Mesendoderm (in vitro differentiated cells): Measurements from ENCODE around the gene ANTXR1.
A peak's percentile ranks its signal among the peaks of the same experiment; 100 is the strongest.
"Not testable (repeated sequence)": the region's sequence is repeated elsewhere in the genome, so short reads cannot be mapped to it uniquely, and the experiment has no call there.

Experiments used
- DNase-seq: peaks from one replicate; pipeline ENCODE4 v3.0.0; 2013
- H2AK5ac ChIP-seq: 2 replicates; pipeline ENCODE4 v1.6.1; 2013; ENCODE audit warnings: low read length, inconsistent platforms
- H2BK120ac ChIP-seq: 2 replicates; pipeline ENCODE4 v1.6.1; 2013; ENCODE audit warnings: low read depth, mild to moderate bottlenecking, low read length, moderate library complexity, mixed read lengths
- H2BK15ac ChIP-seq: replicated peaks from 2 replicates; pipeline ENCODE4 v1.6.1; 2013; ENCODE audit warnings: low read depth, mild to moderate bottlenecking, moderate library complexity
- H2BK5ac ChIP-seq: 2 replicates; pipeline ENCODE4 v1.6.1; 2013; ENCODE audit warnings: low read length, inconsistent platforms
- H3K18ac ChIP-seq: 2 replicates; pipeline ENCODE4 v1.6.1; 2013; ENCODE audit warnings: mild to moderate bottlenecking, low read length, mixed read lengths
- H3K23ac ChIP-seq: one replicate; pipeline ENCODE4 v1.6.1; 2013; ENCODE audit warnings: low read length
- H3K27ac ChIP-seq: 2 replicates; pipeline ENCODE4 v1.5.1; 2013; ENCODE audit warnings: low read depth, mild to moderate bottlenecking, inconsistent platforms, low read length, moderate library complexity
- H3K27me3 ChIP-seq: 2 replicates; pipeline ENCODE4 v1.6.1; 2013; ENCODE audit warnings: low read length, control low read depth, mild to moderate bottlenecking, inconsistent platforms; ENCODE audit not compliant: insufficient read depth, poor library complexity
- H3K36me3 ChIP-seq: 2 replicates; pipeline ENCODE4 v1.6.1; 2013; ENCODE audit warnings: low read length, inconsistent platforms; ENCODE audit not compliant: control insufficient read depth, insufficient read depth
- H3K4ac ChIP-seq: one replicate; pipeline ENCODE4 v1.6.1; 2013; ENCODE audit warnings: low read depth, mild to moderate bottlenecking, low read length, moderate library complexity
- H3K4me1 ChIP-seq: 2 replicates; pipeline ENCODE4 v1.6.1; 2013; ENCODE audit warnings: low read depth, low read length, inconsistent platforms; ENCODE audit not compliant: control insufficient read depth
- H3K4me2 ChIP-seq: 2 replicates; pipeline ENCODE4 v1.6.1; 2013; ENCODE audit warnings: low read length
- H3K4me3 ChIP-seq: 2 replicates; pipeline ENCODE4 v1.5.1; 2013; ENCODE audit warnings: mild to moderate bottlenecking, low read length
- H3K56ac ChIP-seq: one replicate; pipeline ENCODE4 v1.6.1; 2013; ENCODE audit warnings: low read length
- H3K79me1 ChIP-seq: 2 replicates; pipeline ENCODE4 v1.6.1; 2013; ENCODE audit warnings: low read length, inconsistent platforms
- H3K79me2 ChIP-seq: 2 replicates; pipeline ENCODE4 v1.6.1; 2013; ENCODE audit warnings: mild to moderate bottlenecking, low read length; ENCODE audit not compliant: control insufficient read depth, insufficient read depth
- H3K9ac ChIP-seq: 2 replicates; pipeline ENCODE4 v1.6.1; 2013; ENCODE audit warnings: low read length, inconsistent platforms
- H4K5ac ChIP-seq: one replicate; pipeline ENCODE4 v1.6.1; 2013; ENCODE audit warnings: low read length
- H4K8ac ChIP-seq: one replicate; pipeline ENCODE4 v1.6.1; 2013; ENCODE audit warnings: low read depth, mild to moderate bottlenecking, control low read depth, low read length, moderate library complexity
- WGBS: extraction: QIAGEN DNeasy Blood & Tissue Kit; methylation state at CpG from one replicate; pipeline ENCODE4 v1.1.7; 2013; ENCODE audit warnings: low lambda C conversion rate, missing lambda C conversion rate; ENCODE audit not compliant: insufficient coverage; ENCODE audit errors: extremely low coverage; 5-methylcytosine and 5-hydroxymethylcytosine counted together

ANTXR1 gene

GRCh38 chr2:69223759-69224511 lies 211.0 kb downstream of the ANTXR1 start:
- H3K27me3 ChIP-seq: no peaks in the 10 kb centered on the region
- no peaks in the 10 kb centered on the region for H3K36me3 ChIP-seq
- no peak overlapping the region for H4K8ac ChIP-seq
- H3K18ac ChIP-seq: no peak overlapping the region
- H2BK15ac ChIP-seq: no peak overlapping the region
- no peak overlapping the region for H3K4me2 ChIP-seq
- no peaks in the 10 kb centered on the region for H3K4me1 ChIP-seq
- no peak overlapping the region for H2AK5ac ChIP-seq
- no peak overlapping the region for H3K27ac ChIP-seq
- H4K5ac ChIP-seq: no peak overlapping the region
- no peak overlapping the region for H2BK120ac ChIP-seq
- no peak overlapping the region for H3K9ac ChIP-seq
- H2BK5ac ChIP-seq: no peak overlapping the region
- H3K4ac ChIP-seq: no peak overlapping the region
- no peaks in the 10 kb centered on the region for H3K79me2 ChIP-seq
- H3K79me1 ChIP-seq: no peaks in the 10 kb centered on the region
- H3K4me3 ChIP-seq: no peak overlapping the region
- no peak overlapping the region for H3K23ac ChIP-seq
- DNase-seq: no peak
- WGBS: no CpG with 5 or more reads among the region's 6 CpGs
- no peak overlapping the region for H3K56ac ChIP-seq

GRCh38 chr2:69224512-69224837 lies 211.5 kb downstream of the ANTXR1 start:
- H3K79me2 ChIP-seq: no peaks in the 10 kb centered on the region
- H3K4me2 ChIP-seq: no peak overlapping the region
- H3K56ac ChIP-seq: no peak overlapping the region
- H2BK120ac ChIP-seq: no peak overlapping the region
- no peak overlapping the region for H4K5ac ChIP-seq
- no peak overlapping the region for H3K18ac ChIP-seq
- H4K8ac ChIP-seq: no peak overlapping the region
- H3K4ac ChIP-seq: no peak overlapping the region
- no peaks in the 10 kb centered on the region for H3K36me3 ChIP-seq
- H2BK5ac ChIP-seq: no peak overlapping the region
- H3K4me1 ChIP-seq: no peaks in the 10 kb centered on the region
- H3K4me3 ChIP-seq: no peak overlapping the region
- H3K79me1 ChIP-seq: no peaks in the 10 kb centered on the region
- no peak overlapping the region for H2AK5ac ChIP-seq
- H3K27ac ChIP-seq: no peak overlapping the region
- no peaks in the 10 kb centered on the region for H3K27me3 ChIP-seq
- H3K9ac ChIP-seq: no peak overlapping the region
- no CpG with 5 or more reads among the region's 3 CpGs for WGBS
- DNase-seq: no peak
- no peak overlapping the region for H3K23ac ChIP-seq
- H2BK15ac ChIP-seq: no peak overlapping the region

- no peak overlapping the region for H2BK15ac ChIP-seq
- no peaks in the 10 kb centered on the region for H3K4me1 ChIP-seq
- no peak overlapping the region for H3K18ac ChIP-seq
- H3K23ac ChIP-seq: no peak overlapping the region
- H3K79me2 ChIP-seq: no peaks in the 10 kb centered on the region
- H3K27me3 ChIP-seq: no peaks in the 10 kb centered on the region
- H3K4me3 ChIP-seq: no peak overlapping the region
- no peak overlapping the region for H4K8ac ChIP-seq
- DNase-seq: no peak
- no peaks in the 10 kb centered on the region for H3K79me1 ChIP-seq
- H3K56ac ChIP-seq: no peak overlapping the region
- H2AK5ac ChIP-seq: no peak overlapping the region
- no peak overlapping the region for H3K9ac ChIP-seq
- no peak overlapping the region for H4K5ac ChIP-seq
- no peaks in the 10 kb centered on the region for H3K36me3 ChIP-seq
- no peak overlapping the region for H2BK5ac ChIP-seq
- H3K27ac ChIP-seq: no peak overlapping the region
- no peak overlapping the region for H3K4ac ChIP-seq
- WGBS: no CpG with 5 or more reads among the region's 2 CpGs
- H2BK120ac ChIP-seq: no peak overlapping the region
- H3K4me2 ChIP-seq: no peak overlapping the region
Measured at GRCh38 chr2:69225933-69226332, 213.0 kb downstream of the ANTXR1 start.

DNA sequence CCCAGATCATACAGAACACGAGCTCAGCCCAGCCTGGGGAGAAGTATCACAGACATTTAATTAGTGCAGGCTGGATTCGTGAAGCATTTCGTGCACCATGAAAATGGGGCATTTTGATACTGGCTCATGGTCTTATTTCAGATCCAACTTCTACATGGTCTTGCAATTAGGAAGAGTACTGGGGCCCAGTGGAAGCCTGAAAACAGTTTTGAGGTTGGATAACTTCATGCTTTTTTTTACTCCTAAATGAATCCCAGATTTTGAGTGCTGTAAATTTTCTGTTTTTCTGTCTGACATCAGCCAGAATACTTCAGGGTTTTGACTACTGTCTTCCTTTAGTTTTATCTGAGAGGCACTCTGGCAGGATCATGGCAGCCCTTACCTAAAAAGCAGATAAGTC lies 213.9 kb downstream of the ANTXR1 start:
- H4K5ac ChIP-seq: no peak overlapping the region
- no peak overlapping the region for H2BK5ac ChIP-seq
- no peak overlapping the region for H3K27ac ChIP-seq
- no peak for DNase-seq
- no peak overlapping the region for H3K56ac ChIP-seq
- H3K9ac ChIP-seq: no peak overlapping the region
- no peak overlapping the region for H2BK120ac ChIP-seq
- H3K36me3 ChIP-seq: no peaks in the 10 kb centered on the region
- no peak overlapping the region for H3K23ac ChIP-seq
- WGBS: no CpG with 5 or more reads among the region's 3 CpGs
- H3K4me3 ChIP-seq: no peak overlapping the region
- H2BK15ac ChIP-seq: no peak overlapping the region
- H3K27me3 ChIP-seq: no peaks in the 10 kb centered on the region
- no peak overlapping the region for H3K4me2 ChIP-seq
- no peaks in the 10 kb centered on the region for H3K79me2 ChIP-seq
- no peak overlapping the region for H3K18ac ChIP-seq
- no peaks in the 10 kb centered on the region for H3K4me1 ChIP-seq
- no peak overlapping the region for H4K8ac ChIP-seq
- H3K4ac ChIP-seq: no peak overlapping the region
- H3K79me1 ChIP-seq: no peaks in the 10 kb centered on the region
- H2AK5ac ChIP-seq: no peak overlapping the region

GRCh38 chr2:69227716-69228115 lies 214.7 kb downstream of the ANTXR1 start:
- Histone ChIP-seq H3K4me2 (no peak overlapping the region), H2BK120ac (no peak overlapping the region), H3K4me3 (no peak overlapping the region), H3K36me3 (no peaks in the 10 kb centered on the region), H3K79me1 (no peaks in the 10 kb centered on the region), H3K27me3 (no peaks in the 10 kb centered on the region), H3K23ac (no peak overlapping the region), H4K8ac (no peak overlapping the region), H2AK5ac (no peak overlapping the region), H3K56ac (no peak overlapping the region), H3K18ac (no peak overlapping the region), H3K79me2 (no peaks in the 10 kb centered on the region), H3K27ac (no peak overlapping the region), H3K4ac (no peak overlapping the region), H3K4me1 (no peaks in the 10 kb centered on the region), H2BK5ac (no peak overlapping the region), H2BK15ac (no peak overlapping the region), H4K5ac (no peak overlapping the region), H3K9ac (no peak overlapping the region)
- DNase-seq: peak; percentile 31

DNA sequence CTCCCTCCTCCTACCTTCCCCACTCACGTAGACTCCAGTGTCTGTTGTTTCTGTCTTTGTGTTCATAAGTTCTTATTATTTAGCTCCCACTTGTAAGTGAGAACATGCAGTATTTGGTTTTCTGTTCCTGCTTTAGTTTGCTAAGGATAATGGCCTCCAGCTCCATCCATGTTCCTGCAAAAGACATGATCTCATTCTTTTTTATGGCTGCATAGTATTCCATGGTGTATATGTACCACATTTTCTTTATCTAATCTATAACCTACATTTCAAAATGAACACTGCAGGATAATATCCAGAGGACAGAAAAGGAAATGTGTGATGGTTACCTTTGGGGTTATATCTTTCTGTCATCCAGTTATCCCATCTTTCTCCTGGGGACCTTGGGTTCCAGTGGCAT lies 218.0 kb downstream of the ANTXR1 start:
- H3K27me3 ChIP-seq, H3K4me2 ChIP-seq, H4K5ac ChIP-seq, H2BK15ac ChIP-seq, H3K79me2 ChIP-seq, H3K9ac ChIP-seq, H3K36me3 ChIP-seq, H2BK120ac ChIP-seq, H3K4me3 ChIP-seq, H3K27ac ChIP-seq, H2BK5ac ChIP-seq, H4K8ac ChIP-seq, H2AK5ac ChIP-seq, H3K18ac ChIP-seq, H3K23ac ChIP-seq, DNase-seq, H3K4me1 ChIP-seq, H3K4ac ChIP-seq, H3K79me1 ChIP-seq, H3K56ac ChIP-seq: not testable (repeated sequence)
- WGBS: no CpG with 5 or more reads among the region's 1 CpG
